SU-DHL-6 (cell line): Measurements from ENCODE around the gene THAP3.

Source experiments
- H2AFZ ChIP-seq: fragments of 200-600 bp; sonication (generic); 2 replicates; pipeline ENCODE4 v1.6.1; 2014; ENCODE audit warnings: low read depth, mild to moderate bottlenecking, moderate library complexity, mixed read lengths, antibody characterized with exemption, low read length; ENCODE audit not compliant: severe bottlenecking
- H3F3A ChIP-seq: fragments of 200-600 bp; shearing (Covaris generic); 2 replicates; pipeline ENCODE4 v1.6.0; 2016; ENCODE audit warnings: antibody characterized with exemption, mild to moderate bottlenecking; ENCODE audit not compliant: insufficient read depth
- H3K27ac ChIP-seq: fragments of 200-600 bp; sonication (generic); 2 replicates; pipeline ENCODE4 v1.5.1; 2016; ENCODE audit warnings: low read depth, mild to moderate bottlenecking, low read length, moderate library complexity, mixed read lengths
- H3K27me3 ChIP-seq: fragments of 200-600 bp; sonication (generic), shearing (Covaris generic); 2 replicates; pipeline ENCODE4 v1.6.0; 2014; ENCODE audit warnings: mild to moderate bottlenecking, low read length
- H3K36me3 ChIP-seq: fragments of 200-600 bp; sonication (generic); 2 replicates; pipeline ENCODE4 v1.6.1; 2014; ENCODE audit warnings: mild to moderate bottlenecking, low read length, mixed read lengths
- H3K4me2 ChIP-seq: fragments of 300-600, 200-600 bp; shearing (Covaris generic), sonication (generic); 2 replicates; pipeline ENCODE4 v1.6.0; 2014; ENCODE audit warnings: low read length, low read depth, mild to moderate bottlenecking; ENCODE audit not compliant: poor library complexity, severe bottlenecking
- H3K4me3 ChIP-seq: fragments of 200-600 bp; sonication (generic); 2 replicates; pipeline ENCODE4 v1.5.1; 2014; ENCODE audit warnings: antibody characterized with exemption, low read length, mild to moderate bottlenecking, mixed read lengths; ENCODE audit not compliant: insufficient read depth, poor library complexity, severe bottlenecking
- H3K79me2 ChIP-seq: fragments of 200-600 bp; sonication (generic); 2 replicates; pipeline ENCODE4 v1.6.1; 2014; ENCODE audit warnings: mild to moderate bottlenecking, low read length, moderate library complexity; ENCODE audit not compliant: insufficient read depth
- H3K9ac ChIP-seq: fragments of 200-600 bp; sonication (generic); 2 replicates; pipeline ENCODE4 v1.7.0; 2014; ENCODE audit warnings: mild to moderate bottlenecking, low read length
- H3K9me2 ChIP-seq: fragments of 200-600 bp; sonication (generic); replicated peaks from 2 replicates; pipeline ENCODE4 v1.6.1; 2014; ENCODE audit warnings: low read length; ENCODE audit not compliant: insufficient read depth
- H3K9me3 ChIP-seq: fragments of 200-600 bp; sonication (generic); 2 replicates; pipeline ENCODE4 v1.6.1; 2014; ENCODE audit warnings: low read length, mixed read lengths; ENCODE audit not compliant: insufficient read depth
- H4K20me1 ChIP-seq: fragments of 200-600 bp; sonication (generic); 2 replicates; pipeline ENCODE4 v1.6.1; 2014; ENCODE audit warnings: low read depth, mild to moderate bottlenecking, antibody characterized with exemption, low read length, moderate library complexity, mixed read lengths
- EZH2phosphoT487 ChIP-seq: fragments of 200-600 bp; sonication (generic), shearing (Covaris generic); conservative IDR thresholded peaks from 2 replicates; pipeline ENCODE4 v1.6.1; 2018; ENCODE audit warnings: mild to moderate bottlenecking, antibody characterized with exemption, low read length, moderate library complexity, mixed read lengths
- TF ChIP-seq, protein P1 (sequence below): fragments of 200-600 bp; sonication (generic); IDR thresholded peaks from one replicate; pipeline ENCODE4 v1.5.1; 2017; ENCODE audit warnings: antibody characterized with exemption, mild to moderate bottlenecking, low read length, moderate library complexity; ENCODE audit not compliant: insufficient read depth, poor library complexity, severe bottlenecking

THAP3 gene

GRCh38 chr1:6652986-6653385 lies 28.3 kb downstream of the THAP3 start:
- Histone ChIP-seq H3K36me3 (no peaks in the 10 kb centered on the region; the same call in 1 of the 2 replicates), H3K27me3 (no peaks in the 10 kb centered on the region), H3F3A (no peaks in the 10 kb centered on the region), H3K4me2 (no peak overlapping the region), H2AFZ (no peak overlapping the region), H3K9me2 (no peaks in the 10 kb centered on the region), H3K9ac (no peak overlapping the region), H3K27ac (no peak overlapping the region), H3K9me3 (no peaks in the 10 kb centered on the region), H3K79me2 (no peaks in the 10 kb centered on the region), H3K4me3 (no peak overlapping the region), H4K20me1 (no peaks in the 10 kb centered on the region)
- no peak for TF ChIP-seq EZH2phosphoT487

- H3K9ac ChIP-seq: no peak overlapping the region
- no peak overlapping the region for H3K4me2 ChIP-seq
- H3K9me3 ChIP-seq: no peaks in the 10 kb centered on the region
- H3F3A ChIP-seq: no peaks in the 10 kb centered on the region
- no peak overlapping the region for H3K4me3 ChIP-seq
- H4K20me1 ChIP-seq: no peaks in the 10 kb centered on the region
- no peaks in the 10 kb centered on the region for H3K27me3 ChIP-seq
- TF ChIP-seq, protein P1, sequence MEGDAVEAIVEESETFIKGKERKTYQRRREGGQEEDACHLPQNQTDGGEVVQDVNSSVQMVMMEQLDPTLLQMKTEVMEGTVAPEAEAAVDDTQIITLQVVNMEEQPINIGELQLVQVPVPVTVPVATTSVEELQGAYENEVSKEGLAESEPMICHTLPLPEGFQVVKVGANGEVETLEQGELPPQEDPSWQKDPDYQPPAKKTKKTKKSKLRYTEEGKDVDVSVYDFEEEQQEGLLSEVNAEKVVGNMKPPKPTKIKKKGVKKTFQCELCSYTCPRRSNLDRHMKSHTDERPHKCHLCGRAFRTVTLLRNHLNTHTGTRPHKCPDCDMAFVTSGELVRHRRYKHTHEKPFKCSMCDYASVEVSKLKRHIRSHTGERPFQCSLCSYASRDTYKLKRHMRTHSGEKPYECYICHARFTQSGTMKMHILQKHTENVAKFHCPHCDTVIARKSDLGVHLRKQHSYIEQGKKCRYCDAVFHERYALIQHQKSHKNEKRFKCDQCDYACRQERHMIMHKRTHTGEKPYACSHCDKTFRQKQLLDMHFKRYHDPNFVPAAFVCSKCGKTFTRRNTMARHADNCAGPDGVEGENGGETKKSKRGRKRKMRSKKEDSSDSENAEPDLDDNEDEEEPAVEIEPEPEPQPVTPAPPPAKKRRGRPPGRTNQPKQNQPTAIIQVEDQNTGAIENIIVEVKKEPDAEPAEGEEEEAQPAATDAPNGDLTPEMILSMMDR: no peak
- no peak for TF ChIP-seq EZH2phosphoT487
- H2AFZ ChIP-seq: no peak overlapping the region
- H3K36me3 ChIP-seq: no peaks in the 10 kb centered on the region; the same call in 1 of the 2 replicates
- no peaks in the 10 kb centered on the region for H3K79me2 ChIP-seq
- H3K27ac ChIP-seq: no peak overlapping the region
- no peaks in the 10 kb centered on the region for H3K9me2 ChIP-seq
Measured at GRCh38 chr1:6653436-6654290, 29.0 kb downstream of the THAP3 start.

DNA sequence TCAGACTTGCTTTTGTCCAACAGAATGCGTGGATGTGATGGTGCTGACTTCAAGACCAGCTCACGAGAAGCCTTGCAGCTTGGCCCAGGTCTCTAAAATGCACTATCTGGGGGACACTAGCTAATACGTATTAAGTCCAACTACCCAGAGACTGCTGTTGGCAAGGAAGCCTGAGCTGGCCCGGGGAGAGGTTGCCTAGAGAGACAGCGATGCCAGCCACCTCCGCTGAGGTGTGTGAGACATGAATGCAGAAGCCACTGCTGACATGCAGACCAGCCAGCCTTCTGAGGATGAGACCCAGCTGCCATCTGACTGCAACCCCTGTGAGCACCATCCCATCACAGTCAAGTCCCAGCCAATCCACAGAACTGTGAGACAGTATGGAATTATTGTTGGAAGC lies 32.5 kb downstream of the THAP3 start:
- TF ChIP-seq, protein P1: no peak
- TF ChIP-seq EZH2phosphoT487: no peak
- Histone ChIP-seq H3K4me2 (no peak overlapping the region), H3K79me2 (no peaks in the 10 kb centered on the region), H4K20me1 (no peaks in the 10 kb centered on the region), H3K36me3 (no peaks in the 10 kb centered on the region; the same call in 1 of the 2 replicates), H3F3A (no peaks in the 10 kb centered on the region), H3K9ac (no peak overlapping the region), H3K27me3 (no peaks in the 10 kb centered on the region), H2AFZ (no peak overlapping the region), H3K27ac (no peak overlapping the region), H3K4me3 (no peak overlapping the region), H3K9me3 (no peaks in the 10 kb centered on the region), H3K9me2 (no peaks in the 10 kb centered on the region)
